Naive thymus-derived CD4-positive, alpha-beta T cell (primary cell): ENCODE data around the gene TBC1D5. TPM values are rescaled to one million over a fixed set of nuclear protein-coding genes. Genes with fewer than 3 reads are reported as not detected.
"Not testable (repeated sequence)": the region's sequence is repeated elsewhere in the genome, so short reads cannot be mapped to it uniquely, and the experiment has no call there.

Experiments
- ATAC-seq: fragments of 150-1000 bp; cut with Tn5 transposase; 2 replicates; pipeline ENCODE4 v1.10.0; 2021; ENCODE audit warnings: mild to moderate bottlenecking, moderate library complexity
- CTCF ChIA-PET: fragments of 350-600 bp; sonication (Branson Sonifier 250); formaldehyde crosslinking; loops from one replicate; lab custom pipeline; 2021; ENCODE audit warnings: antibody characterized with exemption; lab: Charles Lee
- POLR2A ChIA-PET: fragments of 350-600 bp; sonication (Branson Sonifier 250); formaldehyde crosslinking; loops from one replicate; lab custom pipeline; 2021; ENCODE audit warnings: antibody characterized with exemption, inconsistent platforms; lab: Charles Lee
- DNase-seq, 9 donors: peaks; one replicate each; pipeline versions ENCODE4 v3.0.0 to v3.0.0-alpha.2; 2020 to 2022; ENCODE audit warnings: mixed read lengths in 1 of 9
- H3K27ac ChIP-seq: one replicate; pipeline ENCODE4 v1.7.0; 2013; ENCODE audit warnings: mild to moderate bottlenecking, low read depth, low read length, moderate library complexity
- H3K27me3 ChIP-seq, 2 donors: one replicate each; pipeline ENCODE4 v1.7.0; 2013; ENCODE audit warnings: low read length in 2 of 2, mild to moderate bottlenecking in 2 of 2, moderate library complexity in 2 of 2; ENCODE audit not compliant: control insufficient read depth in 2 of 2, insufficient read depth in 2 of 2
- H3K36me3 ChIP-seq, 3 experiments: 1 replicate in 2 of 3; 2 replicates in 1 of 3; pipeline ENCODE4 v1.7.0; 2013; ENCODE audit warnings: low read length in 3 of 3, mild to moderate bottlenecking in 3 of 3, moderate library complexity in 1 of 3; ENCODE audit not compliant: insufficient read depth in 3 of 3, control insufficient read depth in 2 of 3
- H3K4me1 ChIP-seq, 2 donors: one replicate each; pipeline ENCODE4 v1.7.0; 2013; ENCODE audit warnings: low read length in 2 of 2, mild to moderate bottlenecking in 2 of 2, moderate library complexity in 1 of 2; ENCODE audit not compliant: control insufficient read depth in 2 of 2, insufficient read depth in 2 of 2
- H3K4me3 ChIP-seq: 2 replicates; pipeline ENCODE4 v1.7.0; 2013; ENCODE audit warnings: mild to moderate bottlenecking, low read length
- H3K9me3 ChIP-seq, 3 experiments: 1 replicate in 2 of 3; 2 replicates in 1 of 3; pipeline ENCODE4 v1.7.0; 2013; ENCODE audit warnings: low read length in 3 of 3; ENCODE audit not compliant: control insufficient read depth in 2 of 3
- H3K27ac Mint-ChIP-seq, 9 donors: one replicate each; pipeline ENCODE4 v1.8.0; 2020 to 2022; ENCODE audit warnings: mixed read lengths in 9 of 9, mild to moderate bottlenecking in 8 of 9, moderate library complexity in 5 of 9, inconsistent platforms in 2 of 9
- H3K27me3 Mint-ChIP-seq, 5 donors: one replicate each; pipeline ENCODE4 v1.8.0; 2021 to 2022; ENCODE audit warnings: mixed read lengths in 5 of 5, mild to moderate bottlenecking in 1 of 5
- H3K36me3 Mint-ChIP-seq, 5 donors: one replicate each; pipeline ENCODE4 v1.8.0; 2020 to 2022; ENCODE audit warnings: mixed read lengths in 5 of 5, mild to moderate bottlenecking in 3 of 5, inconsistent platforms in 1 of 5
- H3K4me1 Mint-ChIP-seq, 7 donors: one replicate each; pipeline ENCODE4 v1.8.0; 2020 to 2022; ENCODE audit warnings: mixed read lengths in 7 of 7, mild to moderate bottlenecking in 3 of 7, inconsistent platforms in 1 of 7
- H3K4me3 Mint-ChIP-seq, 10 donors: one replicate each; pipeline ENCODE4 v1.8.0; 2020 to 2022; ENCODE audit warnings: mild to moderate bottlenecking in 10 of 10, mixed read lengths in 10 of 10, moderate library complexity in 6 of 10, inconsistent platforms in 2 of 10
- H3K9me3 Mint-ChIP-seq, 11 donors: one replicate each; pipeline ENCODE4 v1.8.0; 2020 to 2022; ENCODE audit warnings: mixed read lengths in 11 of 11, mild to moderate bottlenecking in 4 of 11, inconsistent platforms in 1 of 11, moderate library complexity in 1 of 11
- intact Hi-C, 2 donors: fragments of 100-400 bp; cut with micrococcal nuclease; formaldehyde crosslinking; loops; one replicate each; pipeline ENCODE4 v1.15.1; 2023
- polyA plus RNA-seq, 2 donors: library from polyadenylated mRNA; unstranded; fragments of 300-500 nt; fragmentation: Illumina TruSeq; gene quantifications; one replicate each; pipeline ENCODE4 v1.2.3, GENCODE V29; 2021
- total RNA-seq, 6 experiments: library from RNA in 5 of 6; stranded (reverse) in 5 of 6; gene quantifications; 1 replicate in 5 of 6; 2 replicates in 1 of 6; pipeline ENCODE4 v1.2.3 and lab custom pipeline; 2021 to 2026

TBC1D5 gene
- total and polyA plus RNA-seq, 7 experiments from 2014 or later, result 30.5 to 54.0 (median 37.4) TPM

GRCh38 chr3:17717411-17717810, 25.0 kb downstream of the TBC1D5 start:
- no peak for DNase-seq
- intact Hi-C loops, result no loop called here
- Histone ChIP-seq H3K9me3 (peaks cover 0 to 18% (median 0%) of the 10 kb centered on the region in 3 experiments), H3K27me3 (no peaks in the 10 kb centered on the region), H3K4me1 (no peaks in the 10 kb centered on the region), H3K36me3 (peaks cover 3 to 5% (median 5%) of the 10 kb centered on the region in 3 experiments), H3K27ac (no peak overlapping the region), H3K4me3 (no peak overlapping the region)
- no peak overlapping the region for H3K27ac Mint-ChIP-seq
- no peaks in the 10 kb centered on the region for H3K27me3 Mint-ChIP-seq
- ChIA-PET CTCF (no interaction called here), POLR2A (no interaction called here)
- H3K4me3 Mint-ChIP-seq, result no peak overlapping the region
- peaks cover 19 to 60% (median 47%) of the 10 kb centered on the region in 5 donors for H3K36me3 Mint-ChIP-seq
- ATAC-seq, result no peak
- H3K9me3 Mint-ChIP-seq, result peaks cover 4 to 50% (median 27%) of the 10 kb centered on the region in 11 donors
- peaks cover 0 to 6% (median 0%) of the 10 kb centered on the region in 7 donors for H3K4me1 Mint-ChIP-seq

GRCh38 chr3:17714473-17714872, 28.0 kb downstream of the TBC1D5 start:
- peaks cover 4 to 50% (median 27%) of the 10 kb centered on the region in 11 donors for H3K9me3 Mint-ChIP-seq
- peaks cover 0 to 18% (median 0%) of the 10 kb centered on the region in 3 experiments for H3K9me3 ChIP-seq
- ChIA-PET CTCF (no interaction called here), POLR2A (no interaction called here)
- no peak for DNase-seq
- intact Hi-C loops, result no loop called here
- ATAC-seq, result no peak
- no peak overlapping the region for H3K27ac ChIP-seq
- no peaks in the 10 kb centered on the region for H3K4me1 ChIP-seq
- H3K4me3 ChIP-seq, result no peak overlapping the region
- no peak overlapping the region for H3K4me3 Mint-ChIP-seq
- H3K4me1 Mint-ChIP-seq, result peaks cover 0 to 13% (median 6%) of the 10 kb centered on the region in 7 donors
- no peak overlapping the region for H3K27ac Mint-ChIP-seq
- H3K36me3 ChIP-seq, result peaks cover 3 to 5% (median 5%) of the 10 kb centered on the region in 3 experiments
- no peaks in the 10 kb centered on the region for H3K27me3 Mint-ChIP-seq
- H3K36me3 Mint-ChIP-seq, result peaks cover 23 to 66% (median 57%) of the 10 kb centered on the region in 5 donors
- H3K27me3 ChIP-seq, result no peaks in the 10 kb centered on the region

GRCh38 chr3:17709236-17709810, 33.1 kb downstream of the TBC1D5 start:
- Mint-ChIP-seq H3K4me3 (no peak overlapping the region), H3K27ac (no peak overlapping the region), H3K36me3 (peaks cover 13 to 41% (median 35%) of the 10 kb centered on the region in 5 donors), H3K27me3 (no peaks in the 10 kb centered on the region), H3K4me1 (peaks cover 0 to 18% (median 14%) of the 10 kb centered on the region in 7 donors), H3K9me3 (peaks cover 0 to 22% (median 12%) of the 10 kb centered on the region in 11 donors)
- no peak overlapping the region for H3K27ac ChIP-seq
- H3K4me3 ChIP-seq, result no peak overlapping the region
- peaks cover 0 to 7% (median 0%) of the 10 kb centered on the region in 3 experiments for H3K9me3 ChIP-seq
- ATAC-seq, result no peak
- peaks cover 0 to 1% (median 0%) of the 10 kb centered on the region in 3 experiments for H3K36me3 ChIP-seq
- no peaks in the 10 kb centered on the region for H3K27me3 ChIP-seq
- intact Hi-C loops, result no loop called here
- no peak for DNase-seq
- ChIA-PET CTCF (interaction anchor here (0.7 kb wide), 1 partner anchor 63 kb away, joined by 4 read pairs; no protein-coding TSS in a partner anchor), POLR2A (no interaction called here)
- no peaks in the 10 kb centered on the region for H3K4me1 ChIP-seq

GRCh38 chr3:17707813-17708543, 34.5 kb downstream of the TBC1D5 start:
- DNase-seq (no peak), ATAC-seq (no peak)
- no peak overlapping the region for H3K27ac Mint-ChIP-seq
- peaks cover 0 to 18% (median 14%) of the 10 kb centered on the region in 7 donors for H3K4me1 Mint-ChIP-seq
- ChIA-PET POLR2A (no interaction called here), CTCF (no interaction called here)
- Histone ChIP-seq H3K4me1 (no peaks in the 10 kb centered on the region), H3K27ac (no peak overlapping the region), H3K27me3 (no peaks in the 10 kb centered on the region), H3K36me3 (no peaks in the 10 kb centered on the region), H3K4me3 (no peak overlapping the region), H3K9me3 (no peaks in the 10 kb centered on the region)
- peaks cover 0 to 12% (median 2%) of the 10 kb centered on the region in 11 donors for H3K9me3 Mint-ChIP-seq
- H3K4me3 Mint-ChIP-seq, result no peak overlapping the region
- intact Hi-C loops, result no loop called here
- H3K27me3 Mint-ChIP-seq, result no peaks in the 10 kb centered on the region
- peaks cover 4 to 30% (median 24%) of the 10 kb centered on the region in 5 donors for H3K36me3 Mint-ChIP-seq

GRCh38 chr3:17705991-17706390, 36.4 kb downstream of the TBC1D5 start:
- DNase-seq, POLR2A ChIA-PET, H3K27me3 Mint-ChIP-seq, H3K9me3 ChIP-seq, CTCF ChIA-PET, intact Hi-C loops, H3K27ac Mint-ChIP-seq, H3K4me1 ChIP-seq, H3K36me3 ChIP-seq, H3K27ac ChIP-seq, H3K27me3 ChIP-seq, H3K9me3 Mint-ChIP-seq, H3K4me3 ChIP-seq, H3K4me3 Mint-ChIP-seq, ATAC-seq: not testable (repeated sequence)
- peaks cover 0 to 14% (median 9%) of the 10 kb centered on the region in 7 donors for H3K4me1 Mint-ChIP-seq
- H3K36me3 Mint-ChIP-seq, result peaks cover 4 to 21% (median 16%) of the 10 kb centered on the region in 5 donors

- H3K27ac ChIP-seq, CTCF ChIA-PET, H3K36me3 ChIP-seq, H3K4me3 Mint-ChIP-seq, H3K9me3 ChIP-seq, ATAC-seq, H3K4me3 ChIP-seq, H3K27me3 ChIP-seq, intact Hi-C loops, H3K27me3 Mint-ChIP-seq, DNase-seq, POLR2A ChIA-PET, H3K27ac Mint-ChIP-seq, H3K4me1 ChIP-seq: not testable (repeated sequence)
- H3K9me3 Mint-ChIP-seq, result peaks cover 2 to 35% (median 9%) of the 10 kb centered on the region in 11 donors
- H3K4me1 Mint-ChIP-seq, result peaks cover 0 to 28% (median 13%) of the 10 kb centered on the region in 7 donors
- peaks cover 4 to 36% (median 31%) of the 10 kb centered on the region in 5 donors for H3K36me3 Mint-ChIP-seq
Measured at GRCh38 chr3:17699815-17700214, 42.6 kb downstream of the TBC1D5 start.
